Measurements from ENCODE around the gene BROX. TPM values are rescaled to one million over a fixed set of nuclear protein-coding genes. Genes with fewer than 3 reads are reported as not detected.

The BROX gene
- total and polyA plus RNA-seq, 10 of the 15 experiments (the other 5 are each of a cell fraction or from before 2014, with no cell fraction given) = 5.8 to 42.0 (median 16.8) TPM

DNA sequence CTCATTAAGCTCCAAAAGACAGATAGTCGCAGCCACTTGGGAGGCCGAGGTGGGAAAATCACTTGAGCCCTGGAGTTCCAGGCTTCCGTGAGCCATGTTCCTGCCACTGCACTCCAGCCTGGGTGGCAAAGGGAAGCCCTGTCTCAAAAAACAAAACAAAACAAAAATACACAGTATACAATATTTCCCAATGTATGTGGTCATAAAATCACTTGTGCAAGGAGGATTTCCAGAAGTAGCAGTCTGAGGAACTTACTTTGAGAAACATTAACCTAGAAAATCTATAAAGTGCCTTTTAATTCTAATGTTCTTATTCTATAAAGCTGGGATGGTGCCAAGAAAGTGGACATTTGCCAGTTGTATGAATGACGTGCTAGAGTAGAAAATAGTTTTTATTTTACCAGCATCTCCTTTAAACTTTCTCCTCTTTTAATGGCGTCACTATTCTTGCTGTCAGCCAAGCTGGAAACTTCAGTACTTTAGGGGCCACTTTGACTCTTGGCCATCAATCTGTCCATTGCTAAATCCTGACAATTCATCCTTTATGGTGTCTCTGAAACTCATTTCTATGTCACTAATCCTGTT lies 47.2 kb downstream of the BROX start:
- ChIA-PET SMC1A (ENCODE audit: uncharacterized antibody, unreplicated experiment) (interaction anchor here (0.7 kb wide), 1 partner anchor 9 kb away, joined by 3 read pairs; no protein-coding TSS in a partner anchor), POLR2A (no interaction called here), CTCF (interaction anchor here (0.6 kb wide), 1 partner anchor 10 kb away, joined by 3 read pairs; no protein-coding TSS in a partner anchor), RAD21 (ENCODE audit: unreplicated experiment) (no interaction called here)
- Histone ChIP-seq H3K4me1 (ENCODE audit: control insufficient read depth, insufficient read depth, low read length) (no peaks in the 10 kb centered on the region), H3K27ac (ENCODE audit: control insufficient read depth, insufficient read depth) (no peak overlapping the region), H3K4me3 (no peak overlapping the region), H3K9ac (ENCODE audit: control insufficient read depth, insufficient read depth, low read length) (no peak overlapping the region), H3K4me2 (ENCODE audit: control insufficient read depth, insufficient read depth) (no peak overlapping the region), H2AFZ (ENCODE audit: control insufficient read depth, low read depth, low read length) (no peak overlapping the region), H3K9me3 (replicated peaks; ENCODE audit: control insufficient read depth, insufficient read depth, low read length) (no peaks in the 10 kb centered on the region), H4K20me1 (ENCODE audit: control insufficient read depth, insufficient read depth) (no peaks in the 10 kb centered on the region), H3K79me2 (ENCODE audit: control insufficient read depth, insufficient read depth, low read length) (no peaks in the 10 kb centered on the region), H3K36me3 (ENCODE audit: control insufficient read depth in 2 of 2, insufficient read depth in 2 of 2, low read length in 1 of 2) (no peaks in the 10 kb centered on the region), H3K27me3 (replicated peaks in 1 of 2; ENCODE audit: control insufficient read depth in 2 of 2, insufficient read depth in 2 of 2, low read length in 1 of 2) (no peaks in the 10 kb centered on the region; a peak in 1 of 4 replicates)
- TF ChIP-seq MEF2A (IDR thresholded peaks at IDR 0.05; ENCODE audit: insufficient read depth, low read depth, low read length) (no peak), SMC3 (IDR thresholded peaks at IDR 0.05; ENCODE audit: borderline replicate concordance, low read length) (no peak), RUNX3 (IDR thresholded peaks at IDR 0.05; ENCODE audit: low read length) (no peak), FOXM1 (IDR thresholded peaks at IDR 0.05; ENCODE audit: low read depth, low read length) (no peak), SRF (IDR thresholded peaks at IDR 0.05; ENCODE audit: low read depth in 2 of 2, low read length in 2 of 2) (no peak), STAT3 (IDR thresholded peaks at IDR 0.05; ENCODE audit: low read depth, low read length) (no peak), RBBP5 (conservative IDR thresholded peaks at IDR 0.05) (no peak), NFXL1 (IDR thresholded peaks at IDR 0.05; ENCODE audit: borderline replicate concordance) (no peak), NFYA (IDR thresholded peaks at IDR 0.05; ENCODE audit: borderline replicate concordance, low read depth, low read length) (no peak), HDGF (IDR thresholded peaks at IDR 0.05) (no peak)
- FAIRE-seq (no peak), DNase-seq (ENCODE audit: low read depth, low spot score) (no peak), ATAC-seq (no peak)
- BruUV-seq (replicated peaks) = no TSS peak
- in situ Hi-C loops (cut with MboI) (no loop called here), intact Hi-C loops (cut with micrococcal nuclease; ENCODE audit: unreplicated experiment) (no loop called here)
- 56% methylated on average over 5 of the region's 5 CpGs for WGBS (ENCODE audit: insufficient coverage, insufficient replicate concordance, low lambda C conversion rate, missing lambda C conversion rate)
